Peyer's patch (tissue), 4 donors: Measurements from ENCODE around the gene ABCD3.

Experiments used
- CTCF ChIP-seq, 6 experiments: fragments of 450-650 bp in 4 of 6; fragments of 200-600 bp in 2 of 6; sonication (generic) in 1 of 6; IDR thresholded peaks; one replicate each; pipeline ENCODE4 v1.5.1; 2017 to 2019; ENCODE audit warnings: antibody characterized with exemption in 6 of 6, mild to moderate bottlenecking in 3 of 6, moderate library complexity in 1 of 6
- POLR2A ChIP-seq, 2 donors: fragments of 450-650 bp; IDR thresholded peaks; one replicate each; pipeline ENCODE4 v1.5.1; 2017; ENCODE audit warnings: antibody characterized with exemption in 2 of 2, mild to moderate bottlenecking in 2 of 2, moderate library complexity in 2 of 2

GRCh38 chr1:94479682-94480081 is 61.5 kb downstream of the ABCD3 start:
- TF ChIP-seq CTCF (IDR thresholded peaks at IDR 0.05) (no peak), POLR2A (IDR thresholded peaks at IDR 0.05) (no peak)
